Stimulated activated CD8-positive, alpha-beta memory T cell treated with anti-CD3 and anti-CD28 coated beads, Interleukin-4, amount 100 ng/mL, for 24 hours (primary cell): ENCODE measurements around the gene BBS5.
"Not testable (repeated sequence)": the region's sequence is repeated elsewhere in the genome, so short reads cannot be mapped to it uniquely, and the experiment has no call there.

Source experiments
- DNase-seq: peaks from one replicate; pipeline ENCODE4 v3.0.0-alpha.2; 2020; ENCODE audit warnings: low read depth

The BBS5 gene

DNA sequence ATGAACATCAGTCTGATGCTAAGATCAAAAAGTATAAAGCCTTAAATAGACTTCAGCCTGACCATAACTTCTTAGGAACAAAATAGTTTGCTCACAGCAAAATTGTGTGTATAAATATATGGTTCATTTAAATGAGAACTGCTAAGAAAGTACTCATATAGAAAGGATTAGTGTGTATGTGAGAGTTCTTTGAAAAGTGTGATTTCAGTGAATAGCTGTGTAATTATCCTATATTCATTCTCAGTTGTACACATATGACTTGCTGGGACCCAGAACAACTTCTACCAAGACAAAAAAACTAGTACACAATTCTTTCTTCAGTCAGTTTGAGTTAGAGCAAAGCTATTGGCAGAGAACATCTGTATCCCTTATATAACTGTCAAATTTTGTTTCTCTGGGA lies 7.2 kb downstream of the BBS5 start:
- DNase-seq, result no peak

DNA sequence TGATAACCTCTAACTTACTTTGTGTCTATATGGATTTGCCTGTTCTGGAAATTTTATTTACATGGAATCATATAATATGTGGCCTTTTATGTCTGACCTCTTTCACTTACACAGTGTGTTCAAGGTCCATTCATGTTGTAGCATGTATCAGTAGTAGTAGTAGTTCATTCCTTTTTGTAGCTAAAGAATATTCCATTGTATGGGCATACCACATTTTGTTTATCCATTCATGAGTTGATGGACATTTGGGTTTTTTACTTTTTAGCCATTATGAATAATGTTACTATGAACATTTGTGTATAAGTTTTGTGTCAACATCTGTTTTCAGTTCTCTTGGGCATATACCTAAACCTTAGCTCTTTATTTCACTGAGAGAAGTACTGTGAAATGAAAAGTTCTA lies 11.5 kb downstream of the BBS5 start:
- DNase-seq, result no peak

GRCh38 chr2:169491378-169491777 lies 12.1 kb downstream of the BBS5 start:
- DNase-seq, result no peak

GRCh38 chr2:169493360-169493759 lies 14.1 kb downstream of the BBS5 start:
- no peak for DNase-seq

DNA sequence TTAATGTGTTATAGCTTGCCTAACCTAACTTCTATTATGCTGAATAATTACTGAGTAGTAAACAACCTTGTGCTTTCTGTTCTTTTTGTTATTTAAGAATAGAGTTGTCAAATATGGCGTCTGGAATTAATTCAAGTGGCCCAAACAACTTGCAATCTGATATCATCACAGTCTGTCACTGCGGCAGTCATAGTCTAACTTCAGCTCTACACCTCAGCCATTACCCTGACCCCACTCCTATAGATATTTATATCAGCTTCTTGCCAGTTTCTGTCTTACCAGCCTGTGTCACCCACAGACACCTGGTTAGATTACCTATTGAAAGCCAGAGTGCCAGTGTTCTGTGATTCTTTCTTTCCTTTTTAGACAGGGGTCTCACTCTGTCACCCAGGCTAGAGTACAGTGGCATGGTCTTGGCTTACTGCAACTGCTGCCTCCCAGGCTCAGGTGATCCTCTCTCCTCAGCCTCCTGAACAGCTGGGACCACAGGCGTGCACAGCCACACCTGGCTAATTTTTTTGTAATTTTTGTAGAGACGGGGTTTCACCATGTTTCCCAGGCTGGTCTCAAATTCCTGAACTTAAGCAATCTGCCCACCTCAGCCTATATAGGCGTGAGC lies 16.1 kb downstream of the BBS5 start:
- DNase-seq, result no peak

GRCh38 chr2:169504651-169505050 lies 25.4 kb downstream of the BBS5 start:
- DNase-seq, result no peak

DNA sequence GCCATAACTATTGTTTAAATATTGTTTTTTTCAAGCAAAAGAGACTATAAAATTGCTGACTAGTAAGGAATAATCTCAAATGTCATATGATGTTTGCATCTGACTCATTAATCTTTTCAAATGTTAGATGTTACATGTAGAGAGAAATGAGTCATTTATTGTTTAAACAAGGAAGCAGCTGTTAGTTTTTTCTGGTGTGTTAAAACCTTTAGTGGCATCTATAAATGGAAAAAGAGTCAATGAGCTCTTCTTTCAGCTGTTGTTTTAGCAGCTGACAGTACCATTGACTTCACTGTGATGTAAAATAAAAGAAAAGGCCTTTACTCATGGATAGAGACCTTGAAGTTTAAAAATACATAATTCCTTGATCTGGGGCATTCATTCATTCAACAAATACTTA lies 28.4 kb downstream of the BBS5 start:
- DNase-seq, result no peak

DNA sequence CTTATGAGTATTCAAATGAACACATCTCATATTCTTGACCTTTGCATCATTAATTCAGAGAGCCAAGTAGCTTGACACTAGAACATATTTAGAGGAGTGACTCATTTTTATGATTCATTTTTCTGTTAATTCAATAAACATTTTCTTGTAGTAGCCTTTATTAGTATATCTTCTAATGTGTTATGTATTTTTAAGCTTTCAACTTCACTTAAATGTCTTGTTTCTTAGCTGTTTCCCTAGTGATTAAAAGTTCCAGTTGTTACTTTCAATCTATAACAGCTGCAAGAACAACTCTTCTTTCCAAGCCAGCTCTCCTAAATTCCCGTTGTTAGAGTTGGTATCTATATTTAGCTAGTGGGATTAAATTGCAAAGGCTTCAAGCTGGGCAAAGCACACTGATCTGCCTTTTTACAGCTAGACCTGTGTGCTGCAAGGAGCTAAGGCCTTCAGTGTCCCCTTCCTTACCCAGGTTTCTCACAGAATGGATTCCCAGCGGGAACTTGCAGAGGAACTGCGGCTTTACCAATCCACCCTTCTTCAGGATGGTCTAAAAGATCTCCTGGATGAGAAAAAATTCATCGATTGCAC lies 30.1 kb downstream of the BBS5 start, which contains the start of gene KLHL41:
TSS of gene KLHL41 (plus strand) at position 405 of the 588 bp plus-strand sequence. CDS start at position 482, 77 bp downstream.
- no peak for DNase-seq

GRCh38 chr2:169509955-169510354 lies 30.7 kb downstream of the BBS5 start:
- no peak for DNase-seq

GRCh38 chr2:169510496-169510895 lies 31.2 kb downstream of the BBS5 start:
- DNase-seq, result no peak

- no peak for DNase-seq
These were observed 32.5 kb downstream of the BBS5 start for GRCh38 chr2:169511818-169512217.

DNA sequence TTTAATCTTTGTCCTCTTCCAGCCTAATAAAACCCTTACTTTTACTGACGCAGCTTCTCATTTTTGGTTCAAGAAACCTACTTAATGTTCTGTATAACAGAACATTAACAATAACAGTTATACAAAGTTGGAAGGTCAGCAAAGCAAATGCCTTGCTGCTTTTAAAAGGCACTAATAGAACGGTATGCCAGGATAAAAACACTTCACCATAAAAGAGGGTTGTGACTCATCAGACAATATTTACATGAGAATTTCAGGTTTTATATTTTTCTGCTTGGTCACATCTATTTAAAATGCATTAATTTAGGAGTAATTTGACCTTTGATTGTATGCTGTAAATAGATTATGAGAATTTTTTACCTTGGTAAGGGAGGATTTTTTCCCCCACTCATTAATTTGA lies 33.2 kb downstream of the BBS5 start:
- DNase-seq, result no peak

GRCh38 chr2:169513094-169513493 lies 33.8 kb downstream of the BBS5 start:
- DNase-seq, result no peak

- no peak for DNase-seq
These were observed 34.6 kb downstream of the BBS5 start for GRCh38 chr2:169513926-169514325.

DNA sequence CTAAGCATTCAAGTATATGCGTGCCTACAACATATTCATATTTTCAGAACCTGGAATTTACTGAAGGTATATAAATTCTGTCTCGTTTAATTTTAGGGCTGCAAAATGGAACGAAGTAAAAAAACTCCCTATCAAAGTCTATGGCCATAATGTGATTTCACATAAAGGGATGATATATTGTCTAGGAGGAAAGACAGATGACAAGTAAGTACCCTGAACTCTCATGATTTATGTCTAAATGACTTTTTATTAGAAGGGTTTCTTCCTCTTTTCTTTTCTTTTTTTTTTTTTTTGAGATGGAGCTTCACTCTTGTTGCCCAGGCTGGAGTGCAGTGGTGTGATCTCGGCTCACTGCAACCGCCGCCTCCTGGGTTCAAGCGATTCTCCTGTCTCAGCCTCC lies 35.5 kb downstream of the BBS5 start:
- not testable (repeated sequence) for DNase-seq

- DNase-seq, result not testable (repeated sequence)
These were observed 37.2 kb downstream of the BBS5 start for GRCh38 chr2:169516488-169516995.

DNA sequence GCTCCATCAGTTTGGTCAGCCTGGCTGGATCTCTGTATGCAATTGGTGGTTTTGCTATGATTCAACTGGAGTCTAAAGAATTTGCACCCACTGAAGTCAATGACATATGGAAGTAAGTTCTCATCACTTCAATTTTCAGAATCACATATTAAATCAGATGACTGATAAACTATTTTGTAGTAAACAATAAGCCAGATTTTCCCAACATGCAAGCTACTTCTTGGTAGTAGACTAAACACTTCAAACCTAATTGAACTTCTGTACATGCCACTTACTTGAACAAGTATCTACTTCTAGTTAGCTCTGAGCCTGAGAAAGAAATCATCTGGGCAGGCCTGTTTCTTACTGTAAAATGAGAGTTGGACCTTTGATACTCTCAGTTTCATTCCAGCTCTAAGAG lies 41.6 kb downstream of the BBS5 start:
- no peak for DNase-seq

DNA sequence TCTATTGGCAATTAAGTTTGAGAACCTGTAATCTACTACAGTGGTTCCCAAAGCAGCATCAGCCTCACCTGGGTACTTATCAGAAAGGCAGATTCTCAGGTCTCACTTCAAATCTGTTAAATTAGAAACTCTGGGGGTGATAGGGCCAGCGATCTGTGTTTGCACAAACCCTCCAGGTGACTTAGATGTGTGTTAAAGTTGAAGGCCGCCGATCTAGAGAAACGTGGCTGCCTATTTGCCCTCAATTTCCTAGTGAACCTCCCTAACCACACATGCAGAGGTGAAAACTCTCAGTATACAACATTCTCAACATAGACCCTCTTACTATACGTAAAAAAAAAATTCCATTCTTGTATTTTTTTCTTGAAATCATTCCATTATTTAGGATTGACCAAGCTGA lies 44.4 kb downstream of the BBS5 start:
- DNase-seq, result no peak

DNA sequence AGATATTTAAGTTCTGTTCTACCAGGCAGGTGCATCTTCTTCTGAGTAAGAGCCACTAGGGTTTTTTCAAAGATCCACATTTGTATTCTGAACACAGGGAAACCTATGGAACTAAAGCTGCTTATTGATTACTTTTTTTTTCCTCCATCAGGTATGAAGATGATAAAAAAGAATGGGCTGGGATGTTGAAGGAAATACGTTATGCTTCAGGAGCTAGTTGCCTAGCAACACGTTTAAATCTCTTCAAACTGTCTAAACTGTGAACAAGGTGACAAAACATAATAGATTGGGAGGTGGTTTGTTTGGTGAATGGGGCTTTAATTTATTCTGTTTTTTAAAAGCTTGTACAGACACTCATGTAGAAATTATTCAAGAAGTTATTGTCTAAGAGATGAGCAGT lies 46.1 kb downstream of the BBS5 start:
- no peak for DNase-seq

GRCh38 chr2:169526451-169526850 lies 47.2 kb downstream of the BBS5 start:
- no peak for DNase-seq

- peak; percentile 58 for DNase-seq
These were observed 49.0 kb downstream of the BBS5 start for GRCh38 chr2:169528271-169528701.

- DNase-seq, result not testable (repeated sequence)
These were observed 60.2 kb downstream of the BBS5 start for GRCh38 chr2:169539460-169539859.

DNA sequence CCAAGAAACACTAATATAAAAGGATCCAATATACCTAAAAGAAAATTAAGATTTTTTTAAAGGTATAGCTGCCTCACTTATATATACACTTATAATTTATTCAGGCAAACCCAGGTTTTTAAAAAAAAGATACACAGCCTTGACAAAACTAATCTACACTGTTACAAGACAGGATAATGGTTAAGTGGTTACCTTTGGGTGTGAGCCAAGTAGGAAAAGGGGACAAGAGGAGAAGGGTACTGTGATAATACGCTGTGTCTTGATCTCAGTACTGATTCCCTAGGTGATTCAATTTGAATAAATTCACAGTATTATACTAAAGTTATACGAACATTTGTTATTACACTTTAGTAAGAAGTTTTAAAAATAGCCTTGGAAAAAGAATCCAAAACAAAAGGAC lies 60.9 kb downstream of the BBS5 start:
- no peak for DNase-seq

DNA sequence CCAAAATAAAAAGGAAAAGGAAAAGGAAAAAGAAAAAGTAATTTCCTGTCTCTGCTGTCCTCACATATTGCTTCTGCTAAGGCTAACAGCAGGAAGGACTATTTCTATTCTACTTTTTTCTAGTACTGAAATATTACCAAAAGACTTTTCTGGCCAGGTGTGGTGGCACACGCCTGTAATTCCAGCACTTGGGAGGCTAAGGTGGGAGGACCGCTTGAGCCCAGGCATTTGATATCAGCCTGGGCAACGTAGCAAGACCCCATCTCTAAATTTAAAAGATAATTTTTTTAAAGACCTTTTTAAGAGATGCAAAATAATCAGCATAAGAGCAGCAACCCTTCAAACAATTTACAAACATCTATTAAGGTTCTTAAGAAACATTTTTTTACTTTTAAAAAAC lies 63.1 kb downstream of the BBS5 start:
- no peak for DNase-seq
